Smooth muscle cell (in vitro differentiated cells): Measurements from ENCODE around the gene CDKL5. TPM values are rescaled to one million over a fixed set of nuclear protein-coding genes. Genes with fewer than 3 reads are reported as not detected.

Experiments used
- DNase-seq: peaks from one replicate; lab custom pipeline; 2025; ENCODE audit not compliant: unreplicated experiment; lab: John Stamatoyannopoulos, UW
- H2AFZ ChIP-seq: fragments of 200-600 bp; sonication (generic); 2 replicates; pipeline ENCODE4 v1.6.0; 2016; ENCODE audit warnings: antibody characterized with exemption, low read depth, mild to moderate bottlenecking
- H3F3A ChIP-seq: fragments of 200-600 bp; sonication (generic); 2 replicates; pipeline ENCODE4 v1.6.0; 2017; ENCODE audit warnings: antibody characterized with exemption, low read depth
- H3K27ac ChIP-seq: fragments of 200-600 bp; sonication (generic); 2 replicates; pipeline ENCODE4 v1.5.1; 2016; ENCODE audit warnings: low read depth, mild to moderate bottlenecking
- H3K27me3 ChIP-seq: fragments of 200-600 bp; sonication (generic); 2 replicates; pipeline ENCODE4 v1.6.1; 2016; ENCODE audit warnings: low read depth, mild to moderate bottlenecking
- H3K36me3 ChIP-seq: fragments of 200-600 bp; sonication (generic); 2 replicates; pipeline ENCODE4 v1.5.1; 2016; ENCODE audit warnings: low read depth
- H3K4me1 ChIP-seq: fragments of 200-600 bp; sonication (generic); 2 replicates; pipeline ENCODE4 v1.5.1; 2016; ENCODE audit warnings: low read depth
- H3K4me2 ChIP-seq: fragments of 200-600 bp; sonication (generic); 2 replicates; pipeline ENCODE4 v1.6.0; 2016; ENCODE audit warnings: mild to moderate bottlenecking
- H3K4me3 ChIP-seq: fragments of 200-600 bp; sonication (generic); 2 replicates; pipeline ENCODE4 v1.5.1; 2016; ENCODE audit warnings: mild to moderate bottlenecking
- H3K79me2 ChIP-seq: fragments of 200-600 bp; sonication (generic); 2 replicates; pipeline ENCODE4 v1.6.0; 2016; ENCODE audit warnings: low read depth, mild to moderate bottlenecking
- H3K9ac ChIP-seq: fragments of 200-600 bp; sonication (generic); 2 replicates; pipeline ENCODE4 v1.6.0; 2016; ENCODE audit warnings: low read depth
- H3K9me3 ChIP-seq: fragments of 200-600 bp; sonication (generic); replicated peaks from 2 replicates; pipeline ENCODE4 v1.5.1; 2016; ENCODE audit warnings: low read depth
- H4K20me1 ChIP-seq: fragments of 200-600 bp; sonication (generic); 2 replicates; pipeline ENCODE4 v1.6.0; 2016; ENCODE audit warnings: low read depth
- CTCF ChIP-seq: fragments of 200-600 bp; sonication (generic); IDR thresholded peaks from 2 replicates; pipeline ENCODE4 v1.5.1; 2017; ENCODE audit warnings: borderline replicate concordance, mild to moderate bottlenecking, antibody characterized with exemption; ENCODE audit not compliant: insufficient read depth, poor library complexity, severe bottlenecking
- WGBS: methylation state at CpG from one replicate; pipeline ENCODE4 v1.1.7; 2016; ENCODE audit warnings: low lambda C conversion rate; 5-methylcytosine and 5-hydroxymethylcytosine counted together
- polyA plus RNA-seq: library from polyadenylated mRNA; unstranded; fragments of >200 nt; fragmentation: Nextera tagmentation; extraction: Ambion mirVana; gene quantifications from 2 replicates; pipeline ENCODE4 v1.2.1, GENCODE V29; 2016
- total RNA-seq: library from RNA; depleted of rRNA; stranded (reverse); fragments of >200 nt; gene quantifications from 2 replicates; pipeline ENCODE4 v1.2.3, GENCODE V29; 2014

Gene CDKL5
- total and polyA plus RNA-seq, 2 experiments from 2014 or later, result 3.4 to 14.4 TPM

DNA sequence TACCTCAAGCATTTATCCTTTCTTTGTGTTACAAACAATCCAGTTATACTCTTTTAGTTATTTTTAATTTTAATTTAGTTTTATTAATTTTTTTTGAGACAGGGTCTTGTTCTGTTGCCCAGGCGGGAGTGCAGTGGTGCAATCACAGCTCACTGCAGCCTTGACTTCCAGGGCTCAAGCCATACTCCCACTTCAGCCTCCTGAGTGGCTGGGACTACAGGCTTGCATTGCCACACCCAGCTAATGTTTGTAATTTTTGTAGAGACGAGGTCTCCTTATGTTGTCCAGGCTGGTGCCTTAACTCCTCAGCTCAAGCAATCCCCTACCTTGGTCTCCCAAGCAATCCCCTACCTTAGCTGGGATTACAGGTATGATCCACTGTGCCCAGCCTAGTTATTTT is 45.9 kb downstream of the CDKL5 start:
- TF ChIP-seq CTCF, result no peak
- Histone ChIP-seq H3K9me3 (no peaks in the 10 kb centered on the region), H2AFZ (no peak overlapping the region)

DNA sequence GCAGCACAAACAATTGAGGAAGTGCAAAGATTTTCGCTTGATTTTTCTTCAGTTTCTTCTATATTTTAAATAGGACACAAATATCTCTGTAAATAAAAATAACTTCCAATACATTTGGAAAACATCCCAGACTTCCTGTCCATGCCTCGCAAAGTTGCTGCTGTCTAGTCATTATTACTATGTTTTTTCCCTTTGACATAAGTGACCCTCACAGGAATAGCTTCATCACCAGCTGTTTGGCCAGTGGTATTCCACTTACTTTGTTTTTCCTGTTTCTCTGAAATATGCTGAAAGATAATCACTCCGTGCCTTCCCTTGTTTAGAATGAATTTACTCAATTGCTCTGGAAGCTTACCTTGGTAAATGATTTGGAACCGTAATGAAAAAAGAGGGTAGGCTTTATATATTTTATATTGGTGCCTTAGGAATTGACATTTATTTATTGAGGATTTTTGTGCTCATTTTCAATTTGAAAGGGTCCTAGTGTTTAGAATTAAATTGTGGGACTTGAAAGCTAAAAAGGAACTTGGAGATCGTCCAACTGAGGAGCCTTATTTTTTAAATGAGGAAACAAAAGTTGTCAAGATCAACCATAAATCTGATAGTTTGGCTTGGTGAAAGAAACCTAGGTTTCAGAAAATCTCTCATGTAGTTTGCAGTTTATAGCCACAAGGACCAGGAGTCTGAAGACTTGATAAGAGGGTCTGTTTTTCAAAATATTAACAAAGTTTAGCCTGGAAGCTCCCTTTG is 65.6 kb downstream of the CDKL5 start:
- Histone ChIP-seq H3K4me2 (no peak overlapping the region), H4K20me1 (peaks cover 17% of the 10 kb centered on the region), H3K4me1 (no peaks in the 10 kb centered on the region), H2AFZ (no peak overlapping the region), H3K27me3 (no peaks in the 10 kb centered on the region), H3K36me3 (no peaks in the 10 kb centered on the region), H3K9me3 (no peaks in the 10 kb centered on the region), H3K4me3 (no peak overlapping the region), H3F3A (no peaks in the 10 kb centered on the region), H3K9ac (no peak overlapping the region), H3K27ac (no peak overlapping the region), H3K79me2 (peaks cover 26% of the 10 kb centered on the region)
- TF ChIP-seq CTCF, result no peak
- DNase-seq, result no peak
- 66% methylated on average over 5 of the region's 5 CpGs for WGBS

More for the DNA sequence above, 45.9 kb downstream of the CDKL5 start:
- no peak overlapping the region for H3K9ac ChIP-seq
- H3F3A ChIP-seq, result no peaks in the 10 kb centered on the region
- DNase-seq, result no peak
- no peak overlapping the region for H3K4me2 ChIP-seq
- H3K4me1 ChIP-seq, result no peaks in the 10 kb centered on the region
- H4K20me1 ChIP-seq, result peaks cover 14% of the 10 kb centered on the region
- H3K79me2 ChIP-seq, result peaks cover 7% of the 10 kb centered on the region
- no peak overlapping the region for H3K27ac ChIP-seq
- H3K4me3 ChIP-seq, result no peak overlapping the region
- no peaks in the 10 kb centered on the region for H3K36me3 ChIP-seq
- 90% methylated on average over 2 of the region's 2 CpGs for WGBS
- no peaks in the 10 kb centered on the region for H3K27me3 ChIP-seq

- Histone ChIP-seq H3K9ac (no peak overlapping the region), H3K79me2 (peaks cover 23% of the 10 kb centered on the region), H4K20me1 (peaks cover 19% of the 10 kb centered on the region), H3K4me1 (no peaks in the 10 kb centered on the region), H3K27ac (no peak overlapping the region), H3K4me3 (no peak overlapping the region), H3K36me3 (no peaks in the 10 kb centered on the region), H3K4me2 (no peak overlapping the region), H3K27me3 (no peaks in the 10 kb centered on the region), H2AFZ (no peak overlapping the region), H3F3A (no peaks in the 10 kb centered on the region), H3K9me3 (no peaks in the 10 kb centered on the region)
- no peak for TF ChIP-seq CTCF
- DNase-seq, result no peak
- WGBS, result 62% methylated on average over 4 of the region's 4 CpGs
These were observed 66.4 kb downstream of the CDKL5 start for GRCh38 chrX:18491587-18492340.

- DNase-seq, result no peak
- no peak for TF ChIP-seq CTCF
- 64% methylated on average over 2 of the region's 2 CpGs for WGBS
- H3F3A ChIP-seq, result no peaks in the 10 kb centered on the region
- peaks cover 4% of the 10 kb centered on the region for H3K9me3 ChIP-seq
- no peak overlapping the region for H3K9ac ChIP-seq
- H3K27ac ChIP-seq, result no peak overlapping the region
- H3K36me3 ChIP-seq, result no peaks in the 10 kb centered on the region
- peaks cover 2% of the 10 kb centered on the region for H3K79me2 ChIP-seq
- H4K20me1 ChIP-seq, result no peaks in the 10 kb centered on the region
- H3K4me3 ChIP-seq, result no peak overlapping the region
- H3K4me1 ChIP-seq, result no peaks in the 10 kb centered on the region
- no peaks in the 10 kb centered on the region for H3K27me3 ChIP-seq
- H2AFZ ChIP-seq, result no peak overlapping the region
- H3K4me2 ChIP-seq, result no peak overlapping the region
These were observed 109.5 kb downstream of the CDKL5 start for GRCh38 chrX:18534949-18535348.
